ENCODE data around the gene MXRA8. TPM values are rescaled to one million over a fixed set of nuclear protein-coding genes. Genes with fewer than 3 reads are reported as not detected.

The MXRA8 gene
- total and polyA plus RNA-seq, 2 experiments from 2014 or later: 155 to 242 TPM

DNA sequence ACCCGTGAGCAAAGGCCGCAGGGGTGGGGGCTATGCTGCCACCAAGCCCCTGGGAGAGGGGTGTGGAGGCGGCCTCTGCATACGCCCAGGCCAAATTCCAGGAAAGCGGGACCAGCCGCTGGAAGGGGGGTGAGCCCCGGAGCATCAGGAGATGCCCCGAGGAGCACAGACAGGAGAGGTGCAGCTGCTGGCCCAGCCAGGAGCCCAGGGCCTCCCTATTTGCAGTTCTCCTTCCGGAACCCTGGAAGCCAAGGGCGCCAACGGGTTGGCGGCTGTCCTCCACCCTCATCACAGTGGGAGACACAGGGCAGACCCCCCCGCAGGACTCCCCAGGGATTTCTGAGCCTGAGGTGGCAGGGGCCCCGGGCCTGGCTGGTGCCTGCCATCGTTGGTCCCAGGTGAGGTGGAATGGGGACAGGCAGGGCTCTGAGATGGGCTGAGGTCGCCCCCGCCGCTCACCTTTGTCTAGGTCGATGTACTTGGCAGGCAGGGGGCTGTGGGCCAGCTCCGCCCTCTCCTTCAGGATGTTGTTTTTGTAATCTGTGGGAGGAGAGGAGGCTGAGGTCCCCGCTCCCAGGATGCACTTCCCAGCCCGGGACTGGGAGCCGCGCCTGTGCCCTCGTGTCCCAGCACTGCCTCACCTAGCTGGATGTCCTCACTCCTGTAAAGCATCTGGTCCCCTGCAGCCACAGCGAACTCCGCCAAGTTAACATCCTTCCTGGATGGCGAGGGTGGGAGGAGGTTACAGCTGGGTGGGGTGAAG, 4.8 kb downstream of the MXRA8 start:
- no peaks in the 10 kb centered on the region for H3K36me3 ChIP-seq (replicated peaks; ENCODE audit: insufficient read depth, low read depth)
- H3K4me1 ChIP-seq (ENCODE audit: insufficient read depth): peaks cover 29% of the 10 kb centered on the region
- H3K4me2 ChIP-seq: no peak overlapping the region
- no peaks in the 10 kb centered on the region for H3K9me3 ChIP-seq (ENCODE audit: low read depth)
- no peaks in the 10 kb centered on the region for H3K9me2 ChIP-seq (replicated peaks; ENCODE audit: insufficient read depth)
- DNase-seq (ENCODE audit: low spot score): no peak
- no peak overlapping the region for H3K4me3 ChIP-seq
- TF ChIP-seq, protein P1, sequence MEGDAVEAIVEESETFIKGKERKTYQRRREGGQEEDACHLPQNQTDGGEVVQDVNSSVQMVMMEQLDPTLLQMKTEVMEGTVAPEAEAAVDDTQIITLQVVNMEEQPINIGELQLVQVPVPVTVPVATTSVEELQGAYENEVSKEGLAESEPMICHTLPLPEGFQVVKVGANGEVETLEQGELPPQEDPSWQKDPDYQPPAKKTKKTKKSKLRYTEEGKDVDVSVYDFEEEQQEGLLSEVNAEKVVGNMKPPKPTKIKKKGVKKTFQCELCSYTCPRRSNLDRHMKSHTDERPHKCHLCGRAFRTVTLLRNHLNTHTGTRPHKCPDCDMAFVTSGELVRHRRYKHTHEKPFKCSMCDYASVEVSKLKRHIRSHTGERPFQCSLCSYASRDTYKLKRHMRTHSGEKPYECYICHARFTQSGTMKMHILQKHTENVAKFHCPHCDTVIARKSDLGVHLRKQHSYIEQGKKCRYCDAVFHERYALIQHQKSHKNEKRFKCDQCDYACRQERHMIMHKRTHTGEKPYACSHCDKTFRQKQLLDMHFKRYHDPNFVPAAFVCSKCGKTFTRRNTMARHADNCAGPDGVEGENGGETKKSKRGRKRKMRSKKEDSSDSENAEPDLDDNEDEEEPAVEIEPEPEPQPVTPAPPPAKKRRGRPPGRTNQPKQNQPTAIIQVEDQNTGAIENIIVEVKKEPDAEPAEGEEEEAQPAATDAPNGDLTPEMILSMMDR (IDR thresholded peaks at IDR 0.05; ENCODE audit: poor library complexity): no peak
- no peak for TF ChIP-seq EZH2 (IDR thresholded peaks at IDR 0.05; ENCODE audit: borderline replicate concordance)
- TF ChIP-seq EZH2phosphoT487 (IDR thresholded peaks at IDR 0.05; ENCODE audit: low read depth, severe bottlenecking, unreplicated experiment): no peak
- H2AFZ ChIP-seq: no peak overlapping the region
- peaks cover 44% of the 10 kb centered on the region for H3K79me2 ChIP-seq
- 72% methylated on average over 22 of the region's 28 CpGs for WGBS (ENCODE audit: low lambda C conversion rate, missing lambda C conversion rate)
- H3K27me3 ChIP-seq: no peaks in the 10 kb centered on the region
- H3K27ac ChIP-seq: no peak overlapping the region
- H4K20me1 ChIP-seq (ENCODE audit: insufficient read depth, poor library complexity, severe bottlenecking): peaks cover 16% of the 10 kb centered on the region

DNA sequence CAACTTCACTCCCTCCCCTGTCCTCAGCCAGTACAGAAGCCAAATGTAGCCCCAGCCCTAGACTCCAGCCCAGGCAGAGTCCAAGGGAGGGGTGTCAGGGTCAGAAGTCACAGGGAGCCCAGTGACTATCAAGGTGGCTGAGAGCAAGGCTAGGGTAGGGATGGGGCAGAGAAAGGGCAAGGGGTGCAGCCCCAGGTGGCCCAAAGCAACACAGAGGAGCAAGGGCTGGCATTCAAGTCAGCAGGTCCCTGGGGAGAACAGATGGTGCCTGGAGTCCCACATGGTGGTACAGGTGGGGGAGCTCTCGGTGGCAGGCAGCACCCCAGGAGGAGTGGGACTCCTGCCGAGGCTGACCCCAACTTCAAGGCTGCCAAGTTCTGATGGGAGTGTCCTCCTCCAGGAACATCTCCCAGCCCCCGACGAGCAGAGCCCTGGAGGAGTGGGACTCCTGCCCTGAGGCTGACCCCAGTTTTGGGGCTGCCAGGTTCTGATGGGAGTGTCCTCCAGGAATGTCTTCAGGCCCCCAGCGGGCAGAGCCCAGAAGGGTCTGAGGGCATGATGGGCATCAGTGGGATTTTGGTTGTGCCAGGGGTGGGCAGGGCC, 5.5 kb downstream of the MXRA8 start:
- H3K4me3 ChIP-seq: no peak overlapping the region
- H3K79me2 ChIP-seq: peaks cover 48% of the 10 kb centered on the region
- H3K27me3 ChIP-seq: no peaks in the 10 kb centered on the region
- peaks cover 34% of the 10 kb centered on the region for H3K4me1 ChIP-seq (ENCODE audit: insufficient read depth)
- H3K4me2 ChIP-seq: no peak overlapping the region
- H4K20me1 ChIP-seq (ENCODE audit: insufficient read depth, poor library complexity, severe bottlenecking): peaks cover 18% of the 10 kb centered on the region
- no peaks in the 10 kb centered on the region for H3K36me3 ChIP-seq (replicated peaks; ENCODE audit: insufficient read depth, low read depth)
- 44% methylated on average over 3 of the region's 5 CpGs for WGBS (ENCODE audit: low lambda C conversion rate, missing lambda C conversion rate)
- no peaks in the 10 kb centered on the region for H3K9me3 ChIP-seq (ENCODE audit: low read depth)
- H3K9me2 ChIP-seq (replicated peaks; ENCODE audit: insufficient read depth): no peaks in the 10 kb centered on the region
- no peak for DNase-seq (ENCODE audit: low spot score)
- H2AFZ ChIP-seq: no peak overlapping the region
- H3K27ac ChIP-seq: peak overlapping the region; percentile 20
- TF ChIP-seq EZH2phosphoT487 (IDR thresholded peaks at IDR 0.05; ENCODE audit: low read depth, severe bottlenecking, unreplicated experiment) (no peak), EZH2 (IDR thresholded peaks at IDR 0.05; ENCODE audit: borderline replicate concordance) (no peak)
- TF ChIP-seq, protein P1 (IDR thresholded peaks at IDR 0.05; ENCODE audit: poor library complexity): no peak

DNA sequence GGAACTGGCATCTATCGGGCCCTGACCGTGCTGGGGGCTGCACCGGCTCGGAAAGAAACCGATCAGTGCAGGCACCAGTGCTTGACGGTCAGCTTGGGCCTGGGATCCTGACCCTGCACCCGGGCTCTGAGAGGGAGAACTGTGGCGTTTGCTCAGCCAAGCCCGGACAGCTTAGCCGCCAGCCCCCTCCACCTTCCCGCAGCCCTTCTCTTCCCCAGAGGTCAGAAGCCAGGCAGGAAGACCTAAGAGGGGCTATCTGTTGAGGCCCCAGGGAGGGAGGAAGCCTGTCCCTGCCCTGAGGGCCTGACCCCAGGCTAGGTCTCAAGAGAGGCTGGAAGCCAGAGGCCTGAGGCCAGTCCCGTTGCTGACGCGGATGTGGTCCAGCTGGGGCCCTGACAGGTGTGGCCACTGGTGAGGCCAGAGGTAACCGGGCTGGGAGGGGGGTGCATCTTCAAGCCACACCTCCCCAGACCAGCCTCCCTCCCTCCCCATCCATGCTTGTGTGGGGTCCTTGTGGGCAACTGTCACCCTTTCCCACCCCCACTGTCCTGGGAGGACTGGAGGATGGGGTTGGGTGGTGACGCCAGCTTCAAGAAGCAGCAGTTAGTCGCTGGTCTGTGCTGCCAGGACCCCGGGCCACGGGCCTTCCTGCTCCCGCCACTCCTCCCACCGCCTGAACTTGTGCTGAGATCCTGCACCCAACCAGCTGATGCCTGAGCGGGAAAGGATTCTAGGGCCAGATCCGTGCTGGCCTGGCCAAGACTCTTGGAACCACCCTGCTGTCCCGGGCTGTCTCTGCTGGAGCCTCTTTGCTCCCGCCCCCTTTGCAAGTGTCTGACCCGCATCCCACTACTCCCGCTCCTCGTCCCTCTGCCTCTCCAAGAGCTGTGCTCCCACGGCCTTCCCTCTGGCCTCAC, 6.6 kb downstream of the MXRA8 start:
- no peak overlapping the region for H2AFZ ChIP-seq
- H3K4me3 ChIP-seq: no peak overlapping the region
- H3K9me3 ChIP-seq (ENCODE audit: low read depth): no peaks in the 10 kb centered on the region
- no peak for DNase-seq (ENCODE audit: low spot score)
- TF ChIP-seq EZH2 (IDR thresholded peaks at IDR 0.05; ENCODE audit: borderline replicate concordance) (no peak), EZH2phosphoT487 (IDR thresholded peaks at IDR 0.05; ENCODE audit: low read depth, severe bottlenecking, unreplicated experiment) (no peak)
- TF ChIP-seq, protein P1 (IDR thresholded peaks at IDR 0.05; ENCODE audit: poor library complexity): no peak
- H3K9me2 ChIP-seq (replicated peaks; ENCODE audit: insufficient read depth): no peaks in the 10 kb centered on the region
- peaks cover 48% of the 10 kb centered on the region for H3K79me2 ChIP-seq
- H4K20me1 ChIP-seq (ENCODE audit: insufficient read depth, poor library complexity, severe bottlenecking): peaks cover 28% of the 10 kb centered on the region
- no peaks in the 10 kb centered on the region for H3K36me3 ChIP-seq (replicated peaks; ENCODE audit: insufficient read depth, low read depth)
- no peaks in the 10 kb centered on the region for H3K27me3 ChIP-seq
- WGBS (ENCODE audit: low lambda C conversion rate, missing lambda C conversion rate): 60% methylated on average over 24 of the region's 29 CpGs
- H3K4me1 ChIP-seq (ENCODE audit: insufficient read depth): peaks cover 35% of the 10 kb centered on the region
- H3K27ac ChIP-seq: peak overlapping the region; percentile 20
- peak overlapping the region; percentile 70 for H3K4me2 ChIP-seq
